ENCODE data around the gene RNF150. TPM values are rescaled to one million over a fixed set of nuclear protein-coding genes. Genes with fewer than 3 reads are reported as not detected.

Gene RNF150
- polyA plus RNA-seq, 2 of the 4 experiments (the other 2 are of a cell fraction): 0.21 to 0.34 TPM

DNA sequence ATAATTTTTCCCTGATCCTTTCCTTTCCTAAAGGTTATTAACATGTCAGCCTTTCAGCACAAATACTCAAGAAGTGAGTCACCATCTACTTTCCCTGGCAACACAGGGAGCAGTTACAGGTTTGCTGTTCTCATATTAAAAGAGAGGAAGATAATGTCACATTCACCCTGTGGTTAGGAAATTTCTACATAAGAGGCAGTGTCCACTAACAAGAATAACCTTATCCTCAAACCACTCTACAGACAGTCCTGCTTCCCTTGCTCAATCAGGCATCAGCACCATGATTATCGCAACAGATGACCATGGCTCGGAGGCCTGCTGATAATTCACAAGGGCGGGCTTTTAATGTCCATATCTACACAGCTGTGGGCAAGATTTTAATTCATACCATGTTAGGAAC lies 30.9 kb downstream of the RNF150 start:
- 82% methylated on average over 3 of the region's 3 CpGs for WGBS (ENCODE audit: missing lambda C conversion rate)
- Histone ChIP-seq H3K4me3 (no peak overlapping the region), H3K4me1 (no peaks in the 10 kb centered on the region), H3K27ac (no peak overlapping the region), H3K9me3 (no peaks in the 10 kb centered on the region), H3K4me2 (no peak overlapping the region)
- ChIA-PET CTCF (no interaction called here), POLR2A (no interaction called here)
- peak in 1 of 2 experiments; percentile 1 for DNase-seq (ENCODE audit: low read depth in 1 of 2, low spot score in 1 of 2)
- TF ChIP-seq PHF8 (IDR thresholded peaks at IDR 0.05; ENCODE audit: borderline replicate concordance, low read depth) (no peak), FOSL2 (IDR thresholded peaks at IDR 0.05) (no peak), FOSL2 (CRISPR knock-in tag; IDR thresholded peaks at IDR 0.05) (0 out of 2 replicates have a peak, but pooled peaks have one; percentile 11)
- no peak for ATAC-seq
- no peak for FAIRE-seq

DNA sequence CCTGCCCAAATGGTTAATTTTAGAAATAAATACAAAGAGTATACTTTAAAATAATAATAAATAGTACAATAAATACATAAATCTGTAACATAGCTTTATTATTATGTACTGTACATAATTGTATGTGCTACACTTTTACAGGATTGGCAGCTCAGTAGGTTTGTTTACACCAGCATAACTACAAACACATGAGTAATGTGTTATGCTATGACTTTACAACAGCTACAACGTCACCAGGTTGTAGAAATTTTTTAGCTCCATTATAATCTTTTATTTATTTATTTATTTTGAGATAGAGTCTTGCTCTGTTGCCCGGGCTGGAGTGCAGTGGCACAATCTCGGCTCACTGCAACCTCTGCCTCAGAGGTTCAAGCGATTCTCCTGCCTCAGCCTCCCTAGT lies 31.8 kb downstream of the RNF150 start:
- H3K4me2 ChIP-seq: no peak overlapping the region
- H3K4me3 ChIP-seq: no peak overlapping the region
- no peaks in the 10 kb centered on the region for H3K4me1 ChIP-seq
- H3K9me3 ChIP-seq: no peaks in the 10 kb centered on the region
- FAIRE-seq (no peak), DNase-seq (ENCODE audit: low read depth in 1 of 2, low spot score in 1 of 2) (no peak), ATAC-seq (no peak)
- WGBS (ENCODE audit: missing lambda C conversion rate): 44% methylated on average over 4 of the region's 4 CpGs
- POLR2A ChIA-PET: no interaction called here
- CTCF ChIA-PET: no interaction called here
- TF ChIP-seq RCOR1 (IDR thresholded peaks at IDR 0.05; ENCODE audit: low read depth, low read length): no peak
- TF ChIP-seq ZC3H11A (IDR thresholded peaks at IDR 0.05): no peak
- no peak for TF ChIP-seq FOSL2 (IDR thresholded peaks at IDR 0.05)
- TF ChIP-seq FOSL2 (CRISPR knock-in tag; IDR thresholded peaks at IDR 0.05): no peak
- no peak for TF ChIP-seq FOSB (CRISPR knock-in tag; IDR thresholded peaks at IDR 0.05)
- no peak for TF ChIP-seq PHF8 (IDR thresholded peaks at IDR 0.05; ENCODE audit: borderline replicate concordance, low read depth)
- TF ChIP-seq MYC (IDR thresholded peaks at IDR 0.05; ENCODE audit: borderline replicate concordance, low read length): no peak
- no peak for TF ChIP-seq RAD21 (conservative IDR thresholded peaks at IDR 0.05 in 1 of 2, IDR thresholded peaks at IDR 0.05 in 1 of 2)
- TF ChIP-seq HOXB5 (CRISPR knock-in tag; IDR thresholded peaks at IDR 0.05): no peak
- TF ChIP-seq, protein P1, sequence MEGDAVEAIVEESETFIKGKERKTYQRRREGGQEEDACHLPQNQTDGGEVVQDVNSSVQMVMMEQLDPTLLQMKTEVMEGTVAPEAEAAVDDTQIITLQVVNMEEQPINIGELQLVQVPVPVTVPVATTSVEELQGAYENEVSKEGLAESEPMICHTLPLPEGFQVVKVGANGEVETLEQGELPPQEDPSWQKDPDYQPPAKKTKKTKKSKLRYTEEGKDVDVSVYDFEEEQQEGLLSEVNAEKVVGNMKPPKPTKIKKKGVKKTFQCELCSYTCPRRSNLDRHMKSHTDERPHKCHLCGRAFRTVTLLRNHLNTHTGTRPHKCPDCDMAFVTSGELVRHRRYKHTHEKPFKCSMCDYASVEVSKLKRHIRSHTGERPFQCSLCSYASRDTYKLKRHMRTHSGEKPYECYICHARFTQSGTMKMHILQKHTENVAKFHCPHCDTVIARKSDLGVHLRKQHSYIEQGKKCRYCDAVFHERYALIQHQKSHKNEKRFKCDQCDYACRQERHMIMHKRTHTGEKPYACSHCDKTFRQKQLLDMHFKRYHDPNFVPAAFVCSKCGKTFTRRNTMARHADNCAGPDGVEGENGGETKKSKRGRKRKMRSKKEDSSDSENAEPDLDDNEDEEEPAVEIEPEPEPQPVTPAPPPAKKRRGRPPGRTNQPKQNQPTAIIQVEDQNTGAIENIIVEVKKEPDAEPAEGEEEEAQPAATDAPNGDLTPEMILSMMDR (IDR thresholded peaks at IDR 0.05): no peak
- no peak for TF ChIP-seq CBX2 (IDR thresholded peaks at IDR 0.05; ENCODE audit: borderline replicate concordance, low read depth)
- no peak for TF ChIP-seq POLR2A (IDR thresholded peaks at IDR 0.05; ENCODE audit: low read length)
- no peak for TF ChIP-seq NR3C1 (IDR thresholded peaks at IDR 0.05)
- no peak for TF ChIP-seq HOXA7 (CRISPR knock-in tag; IDR thresholded peaks at IDR 0.05)
- no peak overlapping the region for H3K27ac ChIP-seq

DNA sequence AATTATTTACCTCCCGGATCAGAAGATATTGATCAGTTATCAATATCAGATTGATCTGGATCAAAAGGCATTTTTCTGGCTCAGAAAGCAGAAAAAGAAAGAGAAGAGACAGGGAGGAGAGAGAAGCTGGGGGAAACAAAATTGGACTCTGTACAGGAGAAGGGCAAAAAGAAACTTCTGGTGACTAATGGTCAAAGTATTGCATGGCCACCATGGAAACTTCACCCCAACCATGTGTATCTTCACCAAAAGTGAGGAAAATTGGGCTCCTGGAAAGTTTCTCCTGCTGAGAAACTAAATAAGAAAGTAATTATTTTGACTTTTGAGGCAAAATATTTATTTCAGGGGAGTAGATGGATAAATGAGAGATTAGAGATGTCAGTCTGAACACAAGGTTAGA lies 33.9 kb downstream of the RNF150 start:
- 50% methylated on average over 1 of the region's 1 CpG for WGBS (ENCODE audit: missing lambda C conversion rate)
- H3K4me1 ChIP-seq: no peaks in the 10 kb centered on the region
- TF ChIP-seq TFCP2L1 (CRISPR knock-in tag; IDR thresholded peaks at IDR 0.05) (no peak), CEBPB (IDR thresholded peaks at IDR 0.05) (no peak)
- H3K4me3 ChIP-seq: no peak overlapping the region
- DNase-seq (ENCODE audit: low read depth in 1 of 2, low spot score in 1 of 2): no peak
- ATAC-seq: no peak
- no peak overlapping the region for H3K4me2 ChIP-seq
- ChIA-PET CTCF (no interaction called here), POLR2A (no interaction called here)
- H3K27ac ChIP-seq: no peak overlapping the region
- no peak for FAIRE-seq
- H3K9me3 ChIP-seq: no peaks in the 10 kb centered on the region

DNA sequence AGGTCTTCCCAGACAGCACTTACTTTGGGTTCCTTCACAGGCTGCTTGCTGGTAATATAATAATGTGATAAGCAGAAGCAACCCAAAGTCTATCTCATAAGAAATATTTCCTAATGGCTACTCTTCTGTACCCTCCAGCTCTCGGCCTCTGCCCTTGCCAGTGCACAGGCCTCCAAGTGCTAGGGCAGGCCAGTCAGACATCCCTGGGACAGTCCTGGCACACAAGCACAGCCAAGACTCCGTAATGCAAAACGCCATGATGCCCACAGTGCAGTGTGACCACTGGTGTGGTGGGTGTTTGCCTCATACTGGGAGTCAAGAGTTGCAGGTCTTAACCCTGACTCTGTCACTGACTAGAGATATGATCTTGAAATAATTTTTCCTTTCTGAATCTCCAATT lies 35.1 kb downstream of the RNF150 start:
- Histone ChIP-seq H3K9me3 (no peaks in the 10 kb centered on the region), H3K4me2 (no peak overlapping the region), H3K4me3 (no peak overlapping the region), H3K27ac (no peak overlapping the region), H3K4me1 (no peaks in the 10 kb centered on the region)
- TF ChIP-seq, protein P1 (IDR thresholded peaks at IDR 0.05): no peak
- TF ChIP-seq, protein P2, sequence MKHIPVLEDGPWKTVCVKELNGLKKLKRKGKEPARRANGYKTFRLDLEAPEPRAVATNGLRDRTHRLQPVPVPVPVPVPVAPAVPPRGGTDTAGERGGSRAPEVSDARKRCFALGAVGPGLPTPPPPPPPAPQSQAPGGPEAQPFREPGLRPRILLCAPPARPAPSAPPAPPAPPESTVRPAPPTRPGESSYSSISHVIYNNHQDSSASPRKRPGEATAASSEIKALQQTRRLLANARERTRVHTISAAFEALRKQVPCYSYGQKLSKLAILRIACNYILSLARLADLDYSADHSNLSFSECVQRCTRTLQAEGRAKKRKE (CRISPR knock-in tag; IDR thresholded peaks at IDR 0.05; ENCODE audit: low read depth): no peak
- TF ChIP-seq HOXB13 (CRISPR knock-in tag; IDR thresholded peaks at IDR 0.05; ENCODE audit: low read depth): no peak
- TF ChIP-seq RNF2 (IDR thresholded peaks at IDR 0.05; ENCODE audit: borderline replicate concordance, low read depth): no peak
- no peak for TF ChIP-seq BHLHE40 (IDR thresholded peaks at IDR 0.05; ENCODE audit: low read depth, low read length)
- TF ChIP-seq MYC (IDR thresholded peaks at IDR 0.05; ENCODE audit: borderline replicate concordance, low read length): no peak
- TF ChIP-seq, protein P3, sequence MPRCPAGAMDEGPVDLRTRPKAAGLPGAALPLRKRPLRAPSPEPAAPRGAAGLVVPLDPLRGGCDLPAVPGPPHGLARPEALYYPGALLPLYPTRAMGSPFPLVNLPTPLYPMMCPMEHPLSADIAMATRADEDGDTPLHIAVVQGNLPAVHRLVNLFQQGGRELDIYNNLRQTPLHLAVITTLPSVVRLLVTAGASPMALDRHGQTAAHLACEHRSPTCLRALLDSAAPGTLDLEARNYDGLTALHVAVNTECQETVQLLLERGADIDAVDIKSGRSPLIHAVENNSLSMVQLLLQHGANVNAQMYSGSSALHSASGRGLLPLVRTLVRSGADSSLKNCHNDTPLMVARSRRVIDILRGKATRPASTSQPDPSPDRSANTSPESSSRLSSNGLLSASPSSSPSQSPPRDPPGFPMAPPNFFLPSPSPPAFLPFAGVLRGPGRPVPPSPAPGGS (IDR thresholded peaks at IDR 0.05): no peak
- ChIA-PET POLR2A (no interaction called here), CTCF (no interaction called here)
- WGBS (ENCODE audit: missing lambda C conversion rate): 46% methylated on average over 3 of the region's 3 CpGs
- no peak for ATAC-seq
- no peak for FAIRE-seq
- no peak for DNase-seq (ENCODE audit: low read depth in 1 of 2, low spot score in 1 of 2)

Data from A549 (cell line).